Peyer's patch (tissue), 4 donors: Measurements from ENCODE around the gene TMEM106A. TPM values are rescaled to one million over a fixed set of nuclear protein-coding genes. Genes with fewer than 3 reads are reported as not detected.
A peak's percentile ranks its signal among the peaks of the same experiment; 100 is the strongest.

Experiments used
- DNase-seq, 3 donors: peaks; one replicate each; pipeline ENCODE4 v3.0.0-alpha.2; 2017 to 2019
- H3K27ac ChIP-seq, 4 donors: fragments of 200-600 bp; sonication (generic); one replicate each; pipeline ENCODE4 v1.5.1; 2016 to 2019
- H3K27me3 ChIP-seq, 2 donors: fragments of 200-600 bp; sonication (generic); one replicate each; pipeline ENCODE4 v1.5.1; 2019
- H3K36me3 ChIP-seq, 3 donors: fragments of 200-600 bp; sonication (generic); one replicate each; pipeline ENCODE4 v1.5.1; 2016 to 2019
- H3K4me1 ChIP-seq, 4 donors: fragments of 200-600 bp; sonication (generic); one replicate each; pipeline ENCODE4 v1.5.1; 2016 to 2019
- H3K4me3 ChIP-seq, 4 donors: fragments of 200-600 bp; sonication (generic); 1 replicate in 3 of 4; 2 replicates in 1 of 4; pipeline ENCODE4 v1.5.1; 2016 to 2019; ENCODE audit warnings: mild to moderate bottlenecking in 1 of 4
- H3K9me3 ChIP-seq, 4 donors: fragments of 200-600 bp; sonication (generic); one replicate each; pipeline ENCODE4 v1.5.1; 2016 to 2019; ENCODE audit warnings: mild to moderate bottlenecking in 1 of 4
- CTCF ChIP-seq, 6 experiments: fragments of 450-650 bp in 4 of 6; fragments of 200-600 bp in 2 of 6; sonication (generic) in 1 of 6; IDR thresholded peaks; one replicate each; pipeline ENCODE4 v1.5.1; 2017 to 2019; ENCODE audit warnings: antibody characterized with exemption in 6 of 6, mild to moderate bottlenecking in 3 of 6, moderate library complexity in 1 of 6
- POLR2A ChIP-seq, 2 donors: fragments of 450-650 bp; IDR thresholded peaks; one replicate each; pipeline ENCODE4 v1.5.1; 2017; ENCODE audit warnings: antibody characterized with exemption in 2 of 2, mild to moderate bottlenecking in 2 of 2, moderate library complexity in 2 of 2
- total RNA-seq, 4 donors: library from RNA; depleted of rRNA; stranded (reverse); fragments of >200 nt; gene quantifications; one replicate each; pipeline ENCODE4 v1.1.0, GENCODE V29; 2016

TMEM106A gene
- total RNA-seq, 4 donors from 2014 or later: 7.1 to 54.5 (median 15.3) TPM

DNA sequence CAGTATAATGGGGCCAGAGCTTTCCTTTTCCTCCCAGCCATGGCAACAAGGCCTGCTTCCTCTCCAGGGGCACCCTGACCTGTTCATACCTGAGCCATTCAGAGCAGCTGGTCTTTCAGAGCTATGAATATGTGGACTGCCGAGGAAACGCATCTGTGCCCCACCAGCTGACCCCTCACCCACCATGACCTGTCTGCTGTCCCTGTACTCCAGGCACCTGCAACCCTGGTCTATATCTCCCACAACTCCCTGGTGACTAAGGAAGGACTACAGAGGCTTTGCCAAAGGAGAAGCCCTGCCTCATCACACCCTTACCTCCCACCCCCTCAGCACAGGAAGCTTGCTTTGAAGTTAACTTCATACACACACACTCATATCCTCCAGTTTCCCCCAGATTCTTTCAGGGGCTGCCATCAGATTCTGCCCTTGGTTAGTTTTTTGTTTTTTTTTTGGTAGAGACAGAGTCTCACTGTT lies 6.0 kb downstream of the TMEM106A start:
- no peak for DNase-seq
- H3K27me3 ChIP-seq: no peaks in the 10 kb centered on the region
- no peak overlapping the region for H3K27ac ChIP-seq
- peaks cover 0 to 6% (median 0%) of the 10 kb centered on the region in 4 donors for H3K4me1 ChIP-seq
- H3K36me3 ChIP-seq: peaks cover 0 to 22% (median 0%) of the 10 kb centered on the region in 3 donors
- H3K4me3 ChIP-seq: no peak overlapping the region
- TF ChIP-seq POLR2A (IDR thresholded peaks at IDR 0.05) (no peak), CTCF (IDR thresholded peaks at IDR 0.05) (no peak)
- H3K9me3 ChIP-seq: no peaks in the 10 kb centered on the region

DNA sequence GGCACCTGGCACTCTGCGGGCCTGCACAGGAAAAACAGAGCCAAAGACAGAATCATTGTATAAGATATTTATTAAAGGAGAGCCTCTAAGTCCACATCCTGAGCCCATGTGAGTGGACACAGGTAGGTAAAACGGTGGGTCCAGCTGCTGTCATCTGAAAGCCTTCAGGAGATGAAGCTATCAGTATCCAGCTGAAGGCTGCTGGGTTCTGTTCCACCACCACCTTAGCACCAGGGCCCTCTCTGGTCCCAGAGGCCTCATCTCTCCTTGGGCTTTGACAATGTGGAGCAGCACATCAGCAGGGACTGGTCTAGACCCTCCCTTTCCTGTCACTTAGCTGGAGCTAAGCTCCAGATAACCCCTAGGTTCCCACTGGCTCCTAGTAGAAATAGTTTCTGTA lies 7.3 kb downstream of the TMEM106A start:
- Histone ChIP-seq H3K27me3 (no peaks in the 10 kb centered on the region), H3K4me1 (no peaks in the 10 kb centered on the region), H3K4me3 (no peak overlapping the region), H3K36me3 (peaks cover 0 to 22% (median 0%) of the 10 kb centered on the region in 3 donors), H3K27ac (no peak overlapping the region), H3K9me3 (no peaks in the 10 kb centered on the region)
- DNase-seq: no peak
- TF ChIP-seq CTCF (IDR thresholded peaks at IDR 0.05) (no peak), POLR2A (IDR thresholded peaks at IDR 0.05) (no peak)

GRCh38 chr17:43219746-43220380 lies 8.2 kb downstream of the TMEM106A start:
- TF ChIP-seq CTCF (IDR thresholded peaks at IDR 0.05) (no peak), POLR2A (IDR thresholded peaks at IDR 0.05) (no peak)
- H3K4me1 ChIP-seq: no peaks in the 10 kb centered on the region
- H3K27me3 ChIP-seq: no peaks in the 10 kb centered on the region
- H3K4me3 ChIP-seq: no peak overlapping the region
- DNase-seq: no peak
- H3K36me3 ChIP-seq: peaks cover 0 to 22% (median 0%) of the 10 kb centered on the region in 3 donors
- H3K27ac ChIP-seq: no peak overlapping the region
- no peaks in the 10 kb centered on the region for H3K9me3 ChIP-seq

GRCh38 chr17:43220511-43221125 lies 8.9 kb downstream of the TMEM106A start:
- H3K27ac ChIP-seq: no peak overlapping the region
- DNase-seq: no peak
- no peaks in the 10 kb centered on the region for H3K9me3 ChIP-seq
- H3K36me3 ChIP-seq: peaks cover 0 to 21% (median 0%) of the 10 kb centered on the region in 3 donors
- H3K27me3 ChIP-seq: no peaks in the 10 kb centered on the region
- H3K4me3 ChIP-seq: no peak overlapping the region
- TF ChIP-seq CTCF (IDR thresholded peaks at IDR 0.05): no peak
- no peak for TF ChIP-seq POLR2A (IDR thresholded peaks at IDR 0.05)
- H3K4me1 ChIP-seq: no peaks in the 10 kb centered on the region

DNA sequence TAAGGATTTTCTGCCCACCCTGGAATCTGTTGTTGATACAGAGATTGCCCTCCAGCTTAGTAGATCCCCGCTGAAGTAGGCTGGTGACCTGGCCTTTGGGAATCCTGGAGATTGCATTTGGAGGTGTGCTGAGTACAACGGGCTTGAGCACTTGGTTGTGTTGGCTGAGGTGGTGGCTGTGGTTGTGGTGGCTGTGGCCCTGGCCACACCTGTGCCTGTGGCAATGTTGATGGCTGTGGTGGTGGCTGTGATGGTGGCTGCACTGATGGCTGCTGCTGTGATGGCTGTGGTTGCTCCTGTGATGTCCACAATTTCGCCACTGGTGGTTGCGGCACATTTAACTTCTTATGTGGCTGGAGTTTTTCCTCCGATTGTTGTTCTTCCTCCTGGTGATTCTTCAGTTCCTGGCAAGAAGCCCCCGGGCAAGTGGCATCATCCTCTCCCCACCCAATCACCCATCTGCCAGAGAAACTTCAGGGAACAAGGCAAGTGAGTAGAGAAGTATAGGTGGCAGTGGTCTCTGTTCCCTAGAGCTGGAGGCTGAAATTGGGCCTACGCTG lies 12.6 kb downstream of the TMEM106A start:
- Histone ChIP-seq H3K27me3 (no peaks in the 10 kb centered on the region), H3K36me3 (peaks cover 0 to 9% (median 0%) of the 10 kb centered on the region in 3 donors), H3K4me3 (no peak overlapping the region), H3K4me1 (no peaks in the 10 kb centered on the region), H3K27ac (no peak overlapping the region), H3K9me3 (no peaks in the 10 kb centered on the region)
- peak in 1 of 3 donors; percentile 23 for DNase-seq
- no peak for TF ChIP-seq CTCF (IDR thresholded peaks at IDR 0.05)
